Thoracic aorta (tissue), 2 donors: ENCODE results near the gene OR10H2. TPM values are rescaled to one million over a fixed set of nuclear protein-coding genes. Genes with fewer than 3 reads are reported as not detected.
"Not testable (repeated sequence)": the region's sequence is repeated elsewhere in the genome, so short reads cannot be mapped to it uniquely, and the experiment has no call there.

Experiments
- ATAC-seq: fragments of 150-250 bp; one replicate; pipeline ENCODE4 v1.8.0; 2017; ENCODE audit warnings: low read depth; ENCODE audit not compliant: insufficient number of reproducible peaks, low FRiP score
- DNase-seq: peaks from one replicate; pipeline ENCODE4 v3.0.0-alpha.2; 2020; ENCODE audit warnings: low spot score
- H3K27ac ChIP-seq, 2 donors: fragments of 200-600 bp; sonication (generic); 1 replicate in 1 of 2; 2 replicates in 1 of 2; pipeline ENCODE4 v1.5.1; 2016; ENCODE audit warnings: mild to moderate bottlenecking in 2 of 2, moderate library complexity in 2 of 2
- H3K27me3 ChIP-seq: fragments of 200-600 bp; sonication (generic); replicated peaks from 2 replicates; pipeline ENCODE4 v1.6.0; 2016; ENCODE audit warnings: mild to moderate bottlenecking; ENCODE audit not compliant: insufficient read depth
- H3K36me3 ChIP-seq: fragments of 200-600 bp; sonication (generic); one replicate; pipeline ENCODE4 v1.5.1; 2016
- H3K4me1 ChIP-seq, 2 donors: fragments of 200-600 bp; sonication (generic); 1 replicate in 1 of 2; 2 replicates in 1 of 2; pipeline versions ENCODE4 v1.5.1 to v1.6.0; 2016; ENCODE audit warnings: low read depth in 2 of 2, mild to moderate bottlenecking in 1 of 2; ENCODE audit not compliant: control insufficient read depth in 1 of 2
- H3K4me3 ChIP-seq: fragments of 200-600 bp; sonication (generic); 2 replicates; pipeline ENCODE4 v1.5.1; 2016; ENCODE audit warnings: mild to moderate bottlenecking
- H3K9me3 ChIP-seq: fragments of 200-600 bp; sonication (generic); 2 replicates; pipeline ENCODE4 v1.5.1; 2016
- total RNA-seq, 2 donors: library from RNA; depleted of rRNA; stranded (reverse); fragments of >200 nt; gene quantifications; one replicate each; pipeline versions ENCODE4 v1.1.0 to v1.2.3, GENCODE V29; 2016
- TF ChIP-seq, protein P1 (sequence below): fragments of 200-600 bp; sonication (generic); IDR thresholded peaks from one replicate; pipeline ENCODE4 v1.5.1; 2019; ENCODE audit warnings: antibody characterized with exemption

The OR10H2 gene
- not detected for total RNA-seq

DNA sequence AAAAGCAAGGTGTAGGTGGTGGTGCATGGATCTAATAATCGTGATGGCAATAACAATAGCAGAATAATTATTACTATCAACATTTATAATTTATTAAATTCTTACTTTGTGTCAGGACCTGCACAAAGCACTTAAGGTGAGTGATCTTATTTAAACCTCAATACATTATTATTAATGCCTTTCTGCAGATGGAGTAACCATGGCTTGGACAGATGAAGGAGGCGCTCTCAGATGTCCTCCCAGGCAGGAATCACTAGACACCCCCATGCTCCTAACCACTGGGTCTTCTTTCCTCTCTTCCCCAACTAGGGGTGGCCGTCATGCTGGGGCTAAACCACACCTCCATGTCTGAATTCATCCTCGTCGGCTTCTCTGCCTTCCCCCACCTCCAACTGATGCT is at the start of gene OR10H2:
Gene OR10H2 (plus strand): TSS at position 301 of the 400 bp plus-strand sequence. CDS start 20 bp downstream, at position 321.
- no peaks in the 10 kb centered on the region for H3K27me3 ChIP-seq
- TF ChIP-seq, protein P1, sequence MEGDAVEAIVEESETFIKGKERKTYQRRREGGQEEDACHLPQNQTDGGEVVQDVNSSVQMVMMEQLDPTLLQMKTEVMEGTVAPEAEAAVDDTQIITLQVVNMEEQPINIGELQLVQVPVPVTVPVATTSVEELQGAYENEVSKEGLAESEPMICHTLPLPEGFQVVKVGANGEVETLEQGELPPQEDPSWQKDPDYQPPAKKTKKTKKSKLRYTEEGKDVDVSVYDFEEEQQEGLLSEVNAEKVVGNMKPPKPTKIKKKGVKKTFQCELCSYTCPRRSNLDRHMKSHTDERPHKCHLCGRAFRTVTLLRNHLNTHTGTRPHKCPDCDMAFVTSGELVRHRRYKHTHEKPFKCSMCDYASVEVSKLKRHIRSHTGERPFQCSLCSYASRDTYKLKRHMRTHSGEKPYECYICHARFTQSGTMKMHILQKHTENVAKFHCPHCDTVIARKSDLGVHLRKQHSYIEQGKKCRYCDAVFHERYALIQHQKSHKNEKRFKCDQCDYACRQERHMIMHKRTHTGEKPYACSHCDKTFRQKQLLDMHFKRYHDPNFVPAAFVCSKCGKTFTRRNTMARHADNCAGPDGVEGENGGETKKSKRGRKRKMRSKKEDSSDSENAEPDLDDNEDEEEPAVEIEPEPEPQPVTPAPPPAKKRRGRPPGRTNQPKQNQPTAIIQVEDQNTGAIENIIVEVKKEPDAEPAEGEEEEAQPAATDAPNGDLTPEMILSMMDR = no peak
- no peak for DNase-seq
- no peaks in the 10 kb centered on the region for H3K4me1 ChIP-seq
- H3K9me3 ChIP-seq = no peaks in the 10 kb centered on the region
- H3K27ac ChIP-seq = no peak within 1 kb of the TSS
- H3K4me3 ChIP-seq = no peak within 1 kb of the TSS
- no peak for ATAC-seq
- no peaks in the 10 kb centered on the region for H3K36me3 ChIP-seq

DNA sequence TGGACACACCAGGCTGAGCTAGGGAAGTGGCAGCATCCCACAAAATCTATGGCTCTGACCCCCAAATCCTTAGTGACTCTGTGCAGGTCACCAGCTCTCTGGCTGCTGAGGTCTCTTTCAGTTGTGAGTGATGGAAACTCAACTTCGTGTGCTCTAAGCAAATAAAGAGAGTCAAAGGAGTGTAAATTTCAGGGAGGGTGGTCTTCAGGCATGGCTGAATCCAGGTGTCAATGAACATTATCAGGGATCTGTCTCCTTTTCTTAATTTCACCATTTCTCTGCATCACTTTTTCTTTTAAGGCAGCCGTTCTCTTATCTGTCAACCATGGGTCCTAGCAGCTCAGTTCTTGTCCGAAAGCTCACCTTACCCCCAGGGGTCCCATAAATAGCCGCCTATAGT is 48.7 kb upstream of the OR10H2 start:
- Histone ChIP-seq H3K27me3 (no peaks in the 10 kb centered on the region), H3K9me3 (no peaks in the 10 kb centered on the region), H3K4me3 (no peak overlapping the region), H3K4me1 (no peaks in the 10 kb centered on the region), H3K27ac (no peak overlapping the region), H3K36me3 (no peaks in the 10 kb centered on the region)
- TF ChIP-seq, protein P1 = no peak
- ATAC-seq = no peak
- DNase-seq = no peak

DNA sequence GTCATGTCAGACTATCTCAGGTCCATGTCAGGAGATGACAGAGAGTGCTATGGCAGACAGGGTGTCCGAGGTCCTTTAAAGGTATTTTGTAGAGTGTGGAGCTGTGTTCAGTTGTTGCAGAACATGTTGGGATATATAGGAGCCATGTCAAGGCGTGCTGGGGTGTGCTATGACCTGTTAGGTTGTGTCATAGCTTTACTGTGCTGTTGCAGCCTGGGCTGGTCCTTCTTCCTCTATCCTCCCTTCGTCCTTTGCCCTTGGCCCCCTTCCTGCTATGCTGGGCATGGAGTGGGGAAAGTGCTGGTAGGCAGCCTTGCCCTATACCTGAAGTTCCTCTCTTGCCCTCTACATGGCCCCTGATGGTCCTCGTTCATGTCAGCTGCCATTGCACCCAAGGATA is 48.0 kb upstream of the OR10H2 start:
- not testable (repeated sequence) for ATAC-seq, H3K36me3 ChIP-seq, H3K4me3 ChIP-seq, DNase-seq, H3K27me3 ChIP-seq, H3K4me1 ChIP-seq, H3K27ac ChIP-seq, H3K9me3 ChIP-seq

GRCh38 chr19:15680478-15681322 is 47.1 kb upstream of the OR10H2 start:
- Histone ChIP-seq H3K9me3 (no peaks in the 10 kb centered on the region), H3K4me1 (no peaks in the 10 kb centered on the region), H3K27ac (no peak overlapping the region), H3K27me3 (no peaks in the 10 kb centered on the region), H3K4me3 (no peak overlapping the region), H3K36me3 (no peaks in the 10 kb centered on the region)
- ATAC-seq (no peak), DNase-seq (no peak)
- TF ChIP-seq, protein P1 = no peak

DNA sequence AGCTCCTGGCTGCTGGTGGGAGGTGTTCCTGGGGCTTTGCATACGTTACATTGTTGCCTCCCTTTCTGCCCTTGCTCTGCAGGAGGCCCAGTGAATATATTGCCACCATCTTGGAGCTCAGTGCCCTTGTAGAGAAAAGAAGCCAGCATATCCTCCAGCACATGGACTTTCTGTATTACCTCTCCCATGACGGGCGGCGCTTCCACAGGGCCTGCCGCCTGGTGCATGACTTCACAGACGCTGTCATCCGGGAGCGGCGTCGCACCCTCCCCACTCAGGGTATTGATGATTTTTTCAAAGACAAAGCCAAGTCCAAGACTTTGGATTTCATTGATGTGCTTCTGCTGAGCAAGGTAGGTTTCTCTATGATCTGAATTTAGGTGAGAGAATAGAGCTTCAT is 44.4 kb upstream of the OR10H2 start:
- no peak for ATAC-seq
- Histone ChIP-seq H3K36me3 (no peaks in the 10 kb centered on the region), H3K27me3 (no peaks in the 10 kb centered on the region), H3K9me3 (no peaks in the 10 kb centered on the region), H3K4me3 (no peak overlapping the region), H3K27ac (no peak overlapping the region), H3K4me1 (no peaks in the 10 kb centered on the region)
- DNase-seq = no peak
- TF ChIP-seq, protein P1 = no peak
